Heart left ventricle (tissue), 16 donors: ENCODE results near the gene FBXO48. TPM values are rescaled to one million over a fixed set of nuclear protein-coding genes. Genes with fewer than 3 reads are reported as not detected.
A peak's percentile ranks its signal among the peaks of the same experiment; 100 is the strongest.
"Not testable (repeated sequence)": the region's sequence is repeated elsewhere in the genome, so short reads cannot be mapped to it uniquely, and the experiment has no call there.

Source experiments
- ATAC-seq, 4 donors: fragments of 200-7000 bp; cut with Tn5 transposase; one replicate each; pipeline ENCODE4 v1.9.1; 2020 to 2022; ENCODE audit warnings: moderate library complexity in 4 of 4, mild to moderate bottlenecking in 3 of 4, moderate number of reproducible peaks in 1 of 4
- DNase-seq, 5 donors: peaks; one replicate each; pipeline ENCODE4 v3.0.0-alpha.2; 2020
- H3K27ac ChIP-seq, 12 donors: fragments of 200-600 bp; sonication (generic) in 4 of 12; one replicate each; pipeline versions ENCODE4 v1.5.0 to v1.8.0; 2016 to 2022; ENCODE audit warnings: mild to moderate bottlenecking in 2 of 12
- H3K27me3 ChIP-seq, 9 donors: fragments of 200-600 bp; sonication (generic) in 2 of 9; one replicate each; pipeline versions ENCODE4 v1.5.1 to v1.8.0; 2016 to 2022; ENCODE audit warnings: mild to moderate bottlenecking in 3 of 9
- H3K36me3 ChIP-seq, 9 donors: fragments of 200-600 bp; sonication (generic) in 2 of 9; one replicate each; pipeline versions ENCODE4 v1.5.0 to v1.8.0; 2018 to 2022; ENCODE audit warnings: mild to moderate bottlenecking in 2 of 9
- H3K4me1 ChIP-seq, 12 donors: fragments of 200-600 bp; sonication (generic) in 4 of 12; one replicate each; pipeline versions ENCODE4 v1.5.0 to v1.8.0; 2016 to 2022; ENCODE audit warnings: mild to moderate bottlenecking in 3 of 12
- H3K4me3 ChIP-seq, 12 donors: fragments of 200-600 bp; sonication (generic) in 4 of 12; one replicate each; pipeline versions ENCODE4 v1.5.0 to v1.8.0; 2017 to 2022; ENCODE audit warnings: mild to moderate bottlenecking in 9 of 12, moderate library complexity in 4 of 12
- H3K9me3 ChIP-seq, 12 donors: fragments of 200-600 bp; sonication (generic) in 4 of 12; one replicate each; pipeline versions ENCODE4 v1.5.0 to v1.8.0; 2016 to 2022; ENCODE audit warnings: mild to moderate bottlenecking in 1 of 12
- POLR2A ChIP-seq, 2 donors: fragments of 450-650 bp; IDR thresholded peaks; one replicate each; pipeline ENCODE4 v1.6.1; 2017; ENCODE audit warnings: antibody characterized with exemption in 2 of 2, mild to moderate bottlenecking in 2 of 2, moderate library complexity in 2 of 2
- WGBS, 4 donors: extraction: QIAGEN DNeasy Blood & Tissue Kit in 2 of 4; methylation state at CpG; one replicate each; pipeline versions ENCODE4 v1.1.5 to v1.1.7; 2013 to 2018; 5-methylcytosine and 5-hydroxymethylcytosine counted together
- intact Hi-C, 10 donors: fragments of 100-400 bp; cut with DNase I; formaldehyde crosslinking; loops; one replicate each; pipeline versions ENCODE4 v1.11.1 to v1.14.2; 2022
- polyA plus RNA-seq, 2 donors: library from polyadenylated mRNA; stranded (reverse); fragments of 200-250 nt; gene quantifications; one replicate each; pipeline ENCODE4 v1.2.3, GENCODE V29; 2013
- total RNA-seq, 9 donors: library from RNA; depleted of rRNA in 2 of 9; stranded (reverse); fragments of >200 nt in 2 of 9; fragmentation: NEBNext Ultra II Directional in 3 of 9; extraction: Animal tissue kit (Norgen Biotek cat#: 25700) in 3 of 9; gene quantifications; one replicate each; pipeline versions ENCODE4 v1.1.0 to v1.2.4, GENCODE V29; 2016 to 2023
- TF ChIP-seq, protein P1 (sequence below), 12 donors: fragments of 200-600 bp; sonication (generic) in 4 of 12; IDR thresholded peaks; one replicate each; pipeline versions ENCODE4 v1.5.0 to v1.8.0; 2018 to 2022; ENCODE audit warnings: antibody characterized with exemption in 12 of 12, mild to moderate bottlenecking in 5 of 12
- donor health status: ischemic (EF 13 %, LVEDD 7.1; RV severe dilation, severe dysfunction).
- donor health status: healthy with polysubstance abuse.
- donor health status: DM: no; HTN: yes; CAD: no.
- donor health status: DM: no; HTN: no; CAD: no.
- donor health status: ischemic (EF 25% LVEDD 6.9; RV normal size, moderate dysfunction).
- donor health status: ischemic (EF 25% LVEDD 5.7; RV mildly dilated, moderate dysfunction).
- donor health status: healthy.
- donor health status: DM: yes; HTN: yes; CAD: no.
- donor health status: ischemic (EF 35%, LVEDD 5.7; RV mildly dilated, moderate dysfunction).
- donor health status: nonischemic (EF 11% LVEDD 7.7; RV severe dilation, severe dysfunction).
- donor health status: DM: yes; HTN: yes; CAD: no.
- donor health status: PGD.
- donor health status: ischemic (EF 29% LVEDD 5.4; RV normal size, mild dysfunction).
- donor health status: nonischemic (EF 23%, LVEDD 6.1; RV moderate dilation, normal function).

The FBXO48 gene
- total and polyA plus RNA-seq, 11 donors, result 0.42 to 1.3 (median 1.1) TPM

DNA sequence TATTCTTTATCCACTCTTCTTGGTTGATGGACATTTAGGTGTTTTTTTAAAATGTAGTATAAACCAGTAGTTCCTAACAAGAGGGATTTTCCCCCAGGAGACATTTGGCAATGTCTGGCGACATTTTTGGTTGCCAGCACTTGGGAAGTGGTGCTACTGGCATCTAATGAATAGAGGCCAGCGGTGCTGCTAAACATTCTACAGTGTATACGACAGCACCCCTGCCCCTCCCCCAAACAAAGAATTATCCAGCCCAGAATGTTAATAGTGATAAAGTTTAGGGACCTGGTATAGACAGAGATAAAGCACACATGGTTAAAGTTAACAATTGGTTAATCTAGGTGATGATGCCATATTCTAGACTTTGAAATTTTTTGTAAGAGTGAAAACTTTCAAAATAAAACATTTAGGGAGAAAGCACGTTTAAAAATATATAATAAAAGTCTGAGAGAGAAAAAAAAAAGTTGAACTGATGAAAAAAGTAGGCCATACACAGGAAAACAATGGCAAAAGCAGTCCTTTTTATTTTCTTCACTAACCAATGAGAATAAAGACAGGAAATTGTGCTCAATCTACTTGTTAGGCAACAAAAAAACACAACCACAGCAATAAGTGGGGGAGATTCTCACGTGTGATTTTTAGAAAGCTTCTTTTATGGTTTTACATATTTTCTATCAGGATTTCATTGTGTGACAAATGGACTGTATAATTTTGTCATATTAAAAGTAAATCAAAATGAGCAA is 14.8 kb downstream of the FBXO48 start:
- Histone ChIP-seq H3K27ac (no peak overlapping the region), H3K36me3 (no peaks in the 10 kb centered on the region), H3K9me3 (peaks cover 0 to 20% (median 0%) of the 10 kb centered on the region in 12 donors), H3K4me3 (no peak overlapping the region), H3K4me1 (peaks cover 0 to 6% (median 0%) of the 10 kb centered on the region in 12 donors), H3K27me3 (no peaks in the 10 kb centered on the region)
- intact Hi-C loops, result no loop called here
- ATAC-seq (no peak), DNase-seq (no peak)
- 68 to 74% (median 72%) methylated on average over 5 of the region's 5 CpGs for WGBS, 4 donors
- TF ChIP-seq, protein P1, sequence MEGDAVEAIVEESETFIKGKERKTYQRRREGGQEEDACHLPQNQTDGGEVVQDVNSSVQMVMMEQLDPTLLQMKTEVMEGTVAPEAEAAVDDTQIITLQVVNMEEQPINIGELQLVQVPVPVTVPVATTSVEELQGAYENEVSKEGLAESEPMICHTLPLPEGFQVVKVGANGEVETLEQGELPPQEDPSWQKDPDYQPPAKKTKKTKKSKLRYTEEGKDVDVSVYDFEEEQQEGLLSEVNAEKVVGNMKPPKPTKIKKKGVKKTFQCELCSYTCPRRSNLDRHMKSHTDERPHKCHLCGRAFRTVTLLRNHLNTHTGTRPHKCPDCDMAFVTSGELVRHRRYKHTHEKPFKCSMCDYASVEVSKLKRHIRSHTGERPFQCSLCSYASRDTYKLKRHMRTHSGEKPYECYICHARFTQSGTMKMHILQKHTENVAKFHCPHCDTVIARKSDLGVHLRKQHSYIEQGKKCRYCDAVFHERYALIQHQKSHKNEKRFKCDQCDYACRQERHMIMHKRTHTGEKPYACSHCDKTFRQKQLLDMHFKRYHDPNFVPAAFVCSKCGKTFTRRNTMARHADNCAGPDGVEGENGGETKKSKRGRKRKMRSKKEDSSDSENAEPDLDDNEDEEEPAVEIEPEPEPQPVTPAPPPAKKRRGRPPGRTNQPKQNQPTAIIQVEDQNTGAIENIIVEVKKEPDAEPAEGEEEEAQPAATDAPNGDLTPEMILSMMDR (IDR thresholded peaks at IDR 0.05), result no peak
- TF ChIP-seq POLR2A (IDR thresholded peaks at IDR 0.05), result no peak

DNA sequence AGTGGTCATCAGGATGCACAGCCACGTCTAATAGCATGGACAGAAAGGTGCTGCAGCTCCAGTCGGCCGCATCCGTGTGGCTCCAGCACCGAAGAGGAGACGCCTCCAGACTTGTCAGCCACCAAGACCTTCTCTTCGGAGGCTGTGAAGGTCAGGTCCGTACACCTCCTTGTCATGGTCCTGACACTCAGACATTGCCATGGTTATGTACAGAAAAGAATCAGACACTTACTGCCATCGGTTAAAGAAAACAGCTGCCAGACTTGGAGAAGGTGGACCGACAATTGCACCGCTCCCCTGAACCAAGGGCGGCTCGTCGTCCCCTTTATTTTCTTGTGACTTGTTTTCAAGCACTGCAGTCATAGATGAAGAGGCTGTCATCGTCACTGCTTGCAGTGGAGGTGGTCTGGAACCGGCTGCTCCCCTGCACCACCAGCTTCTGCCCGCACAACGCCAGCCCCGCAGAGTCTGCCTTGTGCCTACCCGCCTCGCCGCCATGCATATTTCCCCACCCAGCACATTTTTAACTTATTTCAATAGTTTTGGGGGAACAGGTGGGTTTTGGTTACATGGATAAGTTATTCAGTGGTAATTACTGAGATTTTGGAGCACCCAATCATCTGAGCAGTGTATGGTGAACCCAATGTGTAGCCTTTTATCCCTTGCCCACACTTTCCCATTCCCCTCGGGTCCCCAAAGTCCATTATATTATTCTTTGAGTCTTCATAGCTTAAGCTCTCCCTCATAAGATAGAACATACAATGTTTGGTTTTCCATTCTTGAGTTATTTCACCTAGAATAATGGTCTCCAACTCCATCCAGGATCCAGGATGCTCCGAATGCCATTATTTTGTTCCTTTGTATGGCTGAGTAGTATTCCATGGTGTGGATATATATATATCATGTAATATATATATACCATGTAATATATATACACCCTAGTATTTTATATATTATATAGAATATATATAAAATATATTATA is 18.1 kb downstream of the FBXO48 start:
- no peak for TF ChIP-seq POLR2A (IDR thresholded peaks at IDR 0.05)
- TF ChIP-seq, protein P1 (IDR thresholded peaks at IDR 0.05), result no peak
- ATAC-seq (peak in 2 of 4 donors; percentile 41 to 42), DNase-seq (no peak)
- Histone ChIP-seq H3K36me3 (no peaks in the 10 kb centered on the region), H3K27me3 (no peaks in the 10 kb centered on the region), H3K27ac (no peak overlapping the region), H3K9me3 (peaks cover 0 to 25% (median 0%) of the 10 kb centered on the region in 12 donors), H3K4me3 (no peak overlapping the region), H3K4me1 (peaks cover 0 to 6% (median 0%) of the 10 kb centered on the region in 12 donors)
- WGBS, 4 donors, result 92 to 96% (median 95%) methylated on average over 23 to 24 of the region's 24 CpGs
- intact Hi-C loops, result loop anchor here in 2 of 10 donors (10.0 kb wide), 1 partner anchor 164 kb away; no protein-coding TSS in a partner anchor

DNA sequence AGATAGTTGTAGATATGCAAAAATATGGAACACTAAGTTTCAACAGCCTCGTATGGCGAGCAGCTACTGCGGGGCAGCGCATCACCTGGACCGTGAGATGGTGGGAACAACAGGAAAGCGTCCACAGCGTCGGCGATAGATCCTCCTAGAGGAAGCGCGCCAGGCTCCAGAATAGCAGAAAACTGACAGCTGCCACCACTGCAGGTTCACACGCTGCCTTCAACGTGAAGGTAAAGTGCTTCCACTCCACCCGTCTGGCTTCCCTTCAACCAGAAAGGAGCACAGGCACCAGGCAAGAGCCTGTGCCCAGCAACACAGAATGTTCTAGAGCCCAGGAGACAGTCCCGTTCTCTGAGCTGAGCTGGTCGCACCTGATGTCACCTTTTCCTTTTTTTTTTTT is 20.0 kb downstream of the FBXO48 start:
- no peak overlapping the region for H3K27ac ChIP-seq
- no peak for TF ChIP-seq POLR2A (IDR thresholded peaks at IDR 0.05)
- TF ChIP-seq, protein P1 (IDR thresholded peaks at IDR 0.05), result no peak
- no peak overlapping the region for H3K4me3 ChIP-seq
- ATAC-seq, result peak in 1 of 4 donors; percentile 31
- intact Hi-C loops, result loop anchor here in 2 of 10 donors (10.0 kb wide), 1 partner anchor 162 kb away; no protein-coding TSS in a partner anchor
- no peaks in the 10 kb centered on the region for H3K36me3 ChIP-seq
- peaks cover 0 to under 1% (median 0%) of the 10 kb centered on the region in 12 donors for H3K4me1 ChIP-seq
- H3K9me3 ChIP-seq, result peaks cover 0 to 25% (median 0%) of the 10 kb centered on the region in 12 donors
- no peak for DNase-seq
- 86 to 93% (median 91%) methylated on average over 15 to 16 of the region's 16 CpGs for WGBS, 4 donors
- H3K27me3 ChIP-seq, result no peaks in the 10 kb centered on the region

DNA sequence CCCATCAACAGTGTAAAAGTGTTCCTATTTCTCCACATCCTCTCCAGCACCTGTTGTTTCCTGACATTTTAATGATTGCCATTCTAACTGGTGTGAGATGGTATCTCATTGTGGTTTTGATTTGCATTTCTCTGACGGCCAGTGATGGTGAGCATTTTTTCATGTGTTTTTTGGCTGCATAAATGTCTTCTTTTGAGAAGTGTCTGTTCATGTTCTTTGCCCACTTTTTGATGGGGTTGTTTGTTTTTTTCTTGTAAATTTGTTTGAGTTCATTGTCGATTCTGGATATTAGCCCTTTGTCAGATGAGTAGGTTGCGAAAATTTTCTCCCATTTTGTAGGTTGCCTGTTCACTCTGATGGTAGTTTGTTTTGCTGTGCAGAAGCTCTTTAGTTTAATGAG is 20.7 kb downstream of the FBXO48 start:
- WGBS, 4 donors, result 72 to 90% (median 78%) methylated on average over 2 to 3 of the region's 3 CpGs

More for the DNA sequence above, 20.7 kb downstream of the FBXO48 start:
- not testable (repeated sequence) for DNase-seq, H3K27ac ChIP-seq, H3K4me1 ChIP-seq, ATAC-seq, H3K36me3 ChIP-seq, H3K4me3 ChIP-seq, H3K27me3 ChIP-seq
- intact Hi-C loops, result loop anchor here in 2 of 10 donors (10.0 kb wide), 1 partner anchor 162 kb away; no protein-coding TSS in a partner anchor
- peaks cover 0 to 25% (median 0%) of the 10 kb centered on the region in 12 donors for H3K9me3 ChIP-seq
